ENCODE results near the gene ENPP1. TPM values are rescaled to one million over a fixed set of nuclear protein-coding genes. Genes with fewer than 3 reads are reported as not detected.

The ENPP1 gene
- total and polyA plus RNA-seq, 5 donors from 2014 or later: 0.13 TPM; not detected in 4

- H3K4me3 ChIP-seq (ENCODE audit: low read depth, low read length): no peak overlapping the region
- H3K4me1 ChIP-seq (ENCODE audit: control insufficient read depth, insufficient read depth, low read length, poor library complexity, severe bottlenecking): no peaks in the 10 kb centered on the region
- Mint-ChIP-seq H3K27me3 (no peaks in the 10 kb centered on the region), H3K4me3 (no peak overlapping the region), H3K36me3 (no peaks in the 10 kb centered on the region), H3K9me3 (peaks cover 0 to 2% (median 0%) of the 10 kb centered on the region in 7 donors), H3K27ac (no peak overlapping the region), H3K4me1 (no peaks in the 10 kb centered on the region)
- H3K27ac ChIP-seq (ENCODE audit: insufficient read depth, low read length, poor library complexity, severe bottlenecking): no peak overlapping the region
- H3K36me3 ChIP-seq (ENCODE audit: control insufficient read depth, insufficient read depth, low read length): no peaks in the 10 kb centered on the region
- no peaks in the 10 kb centered on the region for H3K27me3 ChIP-seq (ENCODE audit: control insufficient read depth, insufficient read depth, low read length)
- ATAC-seq (ENCODE audit: low read depth in 2 of 2): no peak
- no peaks in the 10 kb centered on the region for H3K9me3 ChIP-seq (ENCODE audit: control insufficient read depth in 2 of 2, low read length in 2 of 2)
- DNase-seq: no peak
Observed at GRCh38 chr6:131775886-131776285, 31.9 kb upstream of the ENPP1 start.

- no peaks in the 10 kb centered on the region for H3K4me1 Mint-ChIP-seq
- Histone ChIP-seq H3K4me3 (ENCODE audit: low read depth, low read length) (no peak overlapping the region), H3K36me3 (ENCODE audit: control insufficient read depth, insufficient read depth, low read length) (no peaks in the 10 kb centered on the region), H3K4me1 (ENCODE audit: control insufficient read depth, insufficient read depth, low read length, poor library complexity, severe bottlenecking) (no peaks in the 10 kb centered on the region), H3K27ac (ENCODE audit: insufficient read depth, low read length, poor library complexity, severe bottlenecking) (no peak overlapping the region), H3K9me3 (ENCODE audit: control insufficient read depth in 2 of 2, low read length in 2 of 2) (no peaks in the 10 kb centered on the region), H3K27me3 (ENCODE audit: control insufficient read depth, insufficient read depth, low read length) (no peaks in the 10 kb centered on the region)
- H3K9me3 Mint-ChIP-seq: peaks cover 0 to 2% (median 0%) of the 10 kb centered on the region in 7 donors
- no peak for ATAC-seq (ENCODE audit: low read depth in 2 of 2)
- H3K4me3 Mint-ChIP-seq: no peak overlapping the region
- H3K27me3 Mint-ChIP-seq: peaks cover 4% of the 10 kb centered on the region
- DNase-seq: no peak
- H3K36me3 Mint-ChIP-seq: no peaks in the 10 kb centered on the region
- H3K27ac Mint-ChIP-seq: no peak overlapping the region
Observed at GRCh38 chr6:131776985-131777384, 30.8 kb upstream of the ENPP1 start.

GRCh38 chr6:131778169-131778568, 29.7 kb upstream of the ENPP1 start:
- ATAC-seq (ENCODE audit: low read depth in 2 of 2) (no peak), DNase-seq (no peak)
- Histone ChIP-seq H3K27ac (ENCODE audit: insufficient read depth, low read length, poor library complexity, severe bottlenecking) (no peak overlapping the region), H3K4me1 (ENCODE audit: control insufficient read depth, insufficient read depth, low read length, poor library complexity, severe bottlenecking) (no peaks in the 10 kb centered on the region), H3K4me3 (ENCODE audit: low read depth, low read length) (no peak overlapping the region), H3K27me3 (ENCODE audit: control insufficient read depth, insufficient read depth, low read length) (no peaks in the 10 kb centered on the region), H3K9me3 (ENCODE audit: control insufficient read depth in 2 of 2, low read length in 2 of 2) (no peaks in the 10 kb centered on the region), H3K36me3 (ENCODE audit: control insufficient read depth, insufficient read depth, low read length) (no peaks in the 10 kb centered on the region)
- Mint-ChIP-seq H3K4me1 (no peaks in the 10 kb centered on the region), H3K4me3 (no peak overlapping the region), H3K9me3 (peaks cover 0 to 6% (median 0%) of the 10 kb centered on the region in 7 donors), H3K27me3 (peaks cover 4% of the 10 kb centered on the region), H3K36me3 (no peaks in the 10 kb centered on the region), H3K27ac (no peak overlapping the region)

- Mint-ChIP-seq H3K36me3 (no peaks in the 10 kb centered on the region), H3K4me3 (no peak overlapping the region), H3K27ac (no peak overlapping the region), H3K4me1 (no peaks in the 10 kb centered on the region), H3K9me3 (peaks cover 0 to 6% (median 0%) of the 10 kb centered on the region in 7 donors), H3K27me3 (peaks cover 4% of the 10 kb centered on the region)
- Histone ChIP-seq H3K27me3 (ENCODE audit: control insufficient read depth, insufficient read depth, low read length) (no peaks in the 10 kb centered on the region), H3K9me3 (ENCODE audit: control insufficient read depth in 2 of 2, low read length in 2 of 2) (no peaks in the 10 kb centered on the region), H3K36me3 (ENCODE audit: control insufficient read depth, insufficient read depth, low read length) (no peaks in the 10 kb centered on the region), H3K4me3 (ENCODE audit: low read depth, low read length) (no peak overlapping the region), H3K27ac (ENCODE audit: insufficient read depth, low read length, poor library complexity, severe bottlenecking) (no peak overlapping the region), H3K4me1 (ENCODE audit: control insufficient read depth, insufficient read depth, low read length, poor library complexity, severe bottlenecking) (no peaks in the 10 kb centered on the region)
- no peak for ATAC-seq (ENCODE audit: low read depth in 2 of 2)
- no peak for DNase-seq
Observed at GRCh38 chr6:131779304-131779703, 28.5 kb upstream of the ENPP1 start.

GRCh38 chr6:131780600-131780999, 27.2 kb upstream of the ENPP1 start:
- H3K9me3 ChIP-seq (ENCODE audit: control insufficient read depth in 2 of 2, low read length in 2 of 2): no peaks in the 10 kb centered on the region
- Mint-ChIP-seq H3K27me3 (peaks cover 4% of the 10 kb centered on the region), H3K9me3 (peaks cover 0 to 6% (median 0%) of the 10 kb centered on the region in 7 donors), H3K4me3 (no peak overlapping the region), H3K4me1 (no peaks in the 10 kb centered on the region), H3K36me3 (no peaks in the 10 kb centered on the region), H3K27ac (no peak overlapping the region)
- DNase-seq: no peak
- no peaks in the 10 kb centered on the region for H3K27me3 ChIP-seq (ENCODE audit: control insufficient read depth, insufficient read depth, low read length)
- H3K36me3 ChIP-seq (ENCODE audit: control insufficient read depth, insufficient read depth, low read length): no peaks in the 10 kb centered on the region
- ATAC-seq (ENCODE audit: low read depth in 2 of 2): no peak
- H3K4me1 ChIP-seq (ENCODE audit: control insufficient read depth, insufficient read depth, low read length, poor library complexity, severe bottlenecking): no peaks in the 10 kb centered on the region
- no peak overlapping the region for H3K4me3 ChIP-seq (ENCODE audit: low read depth, low read length)
- no peak overlapping the region for H3K27ac ChIP-seq (ENCODE audit: insufficient read depth, low read length, poor library complexity, severe bottlenecking)

GRCh38 chr6:131781687-131782086, 26.1 kb upstream of the ENPP1 start:
- H3K27me3 Mint-ChIP-seq: peaks cover 4% of the 10 kb centered on the region
- Histone ChIP-seq H3K4me1 (ENCODE audit: control insufficient read depth, insufficient read depth, low read length, poor library complexity, severe bottlenecking) (no peaks in the 10 kb centered on the region), H3K27me3 (ENCODE audit: control insufficient read depth, insufficient read depth, low read length) (no peaks in the 10 kb centered on the region), H3K27ac (ENCODE audit: insufficient read depth, low read length, poor library complexity, severe bottlenecking) (no peak overlapping the region), H3K36me3 (ENCODE audit: control insufficient read depth, insufficient read depth, low read length) (no peaks in the 10 kb centered on the region), H3K9me3 (ENCODE audit: control insufficient read depth in 2 of 2, low read length in 2 of 2) (no peaks in the 10 kb centered on the region), H3K4me3 (ENCODE audit: low read depth, low read length) (no peak overlapping the region)
- no peak overlapping the region for H3K4me3 Mint-ChIP-seq
- peaks cover 0 to 6% (median 0%) of the 10 kb centered on the region in 7 donors for H3K9me3 Mint-ChIP-seq
- ATAC-seq (ENCODE audit: low read depth in 2 of 2): no peak
- H3K36me3 Mint-ChIP-seq: no peaks in the 10 kb centered on the region
- no peaks in the 10 kb centered on the region for H3K4me1 Mint-ChIP-seq
- no peak overlapping the region for H3K27ac Mint-ChIP-seq
- no peak for DNase-seq

GRCh38 chr6:131782764-131783163, 25.1 kb upstream of the ENPP1 start:
- DNase-seq (no peak), ATAC-seq (ENCODE audit: low read depth in 2 of 2) (no peak)
- Histone ChIP-seq H3K36me3 (ENCODE audit: control insufficient read depth, insufficient read depth, low read length) (no peaks in the 10 kb centered on the region), H3K9me3 (ENCODE audit: control insufficient read depth in 2 of 2, low read length in 2 of 2) (no peaks in the 10 kb centered on the region), H3K4me1 (ENCODE audit: control insufficient read depth, insufficient read depth, low read length, poor library complexity, severe bottlenecking) (no peaks in the 10 kb centered on the region), H3K27ac (ENCODE audit: insufficient read depth, low read length, poor library complexity, severe bottlenecking) (no peak overlapping the region), H3K4me3 (ENCODE audit: low read depth, low read length) (no peak overlapping the region), H3K27me3 (ENCODE audit: control insufficient read depth, insufficient read depth, low read length) (no peaks in the 10 kb centered on the region)
- H3K27me3 Mint-ChIP-seq: peaks cover 4% of the 10 kb centered on the region
- no peak overlapping the region for H3K4me3 Mint-ChIP-seq
- no peaks in the 10 kb centered on the region for H3K36me3 Mint-ChIP-seq
- peaks cover 0 to 6% (median 0%) of the 10 kb centered on the region in 7 donors for H3K9me3 Mint-ChIP-seq
- H3K4me1 Mint-ChIP-seq: no peaks in the 10 kb centered on the region
- H3K27ac Mint-ChIP-seq: no peak overlapping the region

GRCh38 chr6:131784561-131784960, 23.3 kb upstream of the ENPP1 start:
- H3K4me3 Mint-ChIP-seq: no peak overlapping the region
- H3K9me3 Mint-ChIP-seq: peaks cover 0 to 6% (median 0%) of the 10 kb centered on the region in 7 donors
- H3K27ac Mint-ChIP-seq: no peak overlapping the region
- Histone ChIP-seq H3K27ac (ENCODE audit: insufficient read depth, low read length, poor library complexity, severe bottlenecking) (no peak overlapping the region), H3K27me3 (ENCODE audit: control insufficient read depth, insufficient read depth, low read length) (no peaks in the 10 kb centered on the region), H3K36me3 (ENCODE audit: control insufficient read depth, insufficient read depth, low read length) (no peaks in the 10 kb centered on the region), H3K9me3 (ENCODE audit: control insufficient read depth in 2 of 2, low read length in 2 of 2) (no peaks in the 10 kb centered on the region), H3K4me1 (ENCODE audit: control insufficient read depth, insufficient read depth, low read length, poor library complexity, severe bottlenecking) (no peaks in the 10 kb centered on the region), H3K4me3 (ENCODE audit: low read depth, low read length) (no peak overlapping the region)
- DNase-seq (no peak), ATAC-seq (ENCODE audit: low read depth in 2 of 2) (no peak)
- H3K36me3 Mint-ChIP-seq: no peaks in the 10 kb centered on the region
- no peaks in the 10 kb centered on the region for H3K4me1 Mint-ChIP-seq
- peaks cover 7% of the 10 kb centered on the region for H3K27me3 Mint-ChIP-seq

Data from CD4-positive, CD25-positive, alpha-beta regulatory T cell (primary cell).